Keratinocyte (primary cell): ENCODE measurements around the gene CYB561.

ENCODE experiments used
- CTCF ChIP-seq, 3 experiments: IDR thresholded peaks in 1 of 3; conservative IDR thresholded peaks in 1 of 3; optimal IDR thresholded peaks in 1 of 3; 2 replicates in 2 of 3; 3 replicates in 1 of 3; pipeline versions ENCODE3 to v1.5.1; 2011; ENCODE audit warnings: low read length in 3 of 3, mild to moderate bottlenecking in 3 of 3, moderate library complexity in 2 of 3, control low read depth in 1 of 3, inconsistent platforms in 1 of 3; ENCODE audit not compliant: insufficient read depth in 2 of 3; ENCODE audit errors: extremely low read depth in 1 of 3
- EZH2 ChIP-seq: IDR thresholded peaks from one replicate; pipeline ENCODE4 v1.6.1; 2012; ENCODE audit warnings: inconsistent platforms, mild to moderate bottlenecking, low read length, moderate library complexity

GRCh38 chr17:63402431-63403212 lies 43.5 kb downstream of the CYB561 start:
- no peak for TF ChIP-seq EZH2
- TF ChIP-seq CTCF (optimal IDR thresholded peaks at IDR 0.05 in 1 of 3, IDR thresholded peaks at IDR 0.05 in 1 of 3, conservative IDR thresholded peaks at IDR 0.05 in 1 of 3; ENCODE audit: extremely low read depth in 1 of 3, insufficient read depth in 2 of 3, low read length in 3 of 3) = no peak
